SK-N-SH (cell line): ENCODE data around the gene FLOT1. TPM values are rescaled to one million over a fixed set of nuclear protein-coding genes. Genes with fewer than 3 reads are reported as not detected.

Experiments used
- CTCF ChIA-PET: fragments of 300-600, 350-600 bp; formaldehyde crosslinking; extraction: SDS; loops from one replicate; lab custom pipeline; 2021; lab: Yijun Ruan, JAX
- POLR2A ChIA-PET: fragments of 350-600 bp; sonication (Branson Sonifier 250); formaldehyde crosslinking; extraction: SDS; loops from one replicate; lab custom pipeline; 2020; ENCODE audit warnings: antibody characterized with exemption, inconsistent platforms; lab: Yijun Ruan, JAX
- DNase-seq: peaks from one replicate; pipeline ENCODE4 v3.0.0; 2012
- H2AFZ ChIP-seq: fragments of 200-600 bp; sonication (generic); 2 replicates; pipeline ENCODE4 v1.8.1; 2016; ENCODE audit warnings: antibody characterized with exemption, mild to moderate bottlenecking, low read depth
- H3F3A ChIP-seq: fragments of 200-600 bp; sonication (generic); replicated peaks from 2 replicates; pipeline ENCODE3; 2016; ENCODE audit warnings: antibody characterized with exemption, mild to moderate bottlenecking; ENCODE audit not compliant: insufficient read depth
- H3K27ac ChIP-seq, 2 experiments: fragments of 200-500 bp in 1 of 2; fragments of 200-600 bp in 1 of 2; sonication (Bioruptor generic) in 1 of 2; sonication (generic), shearing (Covaris generic) in 1 of 2; 2 replicates each; pipeline versions ENCODE4 v1.5.1 to v1.6.1; 2014 to 2016; ENCODE audit warnings: low read depth in 2 of 2, inconsistent platforms in 1 of 2, low read length in 1 of 2, mild to moderate bottlenecking in 1 of 2, mixed read lengths in 1 of 2
- H3K27me3 ChIP-seq: fragments of 200-600 bp; sonication (generic), shearing (Covaris generic); 2 replicates; pipeline ENCODE4 v1.6.1; 2016; ENCODE audit warnings: mixed run types; ENCODE audit not compliant: insufficient read depth
- H3K36me3 ChIP-seq, 2 experiments: fragments of 200-500 bp in 1 of 2; fragments of 200-600 bp in 1 of 2; sonication (Bioruptor generic) in 1 of 2; sonication (generic) in 1 of 2; replicated peaks in 1 of 2; 2 replicates each; pipeline versions ENCODE3 to v1.5.1; 2014 to 2016; ENCODE audit warnings: low read length in 1 of 2, mild to moderate bottlenecking in 1 of 2; ENCODE audit not compliant: insufficient read depth in 2 of 2, control insufficient read depth in 1 of 2
- H3K4me1 ChIP-seq, 2 experiments: fragments of 200-500 bp in 1 of 2; fragments of 200-600 bp in 1 of 2; sonication (Bioruptor generic) in 1 of 2; sonication (generic), shearing (Covaris generic) in 1 of 2; 2 replicates each; pipeline versions ENCODE4 v1.5.1 to v1.6.1; 2014 to 2016; ENCODE audit warnings: low read depth in 1 of 2, low read length in 1 of 2, mixed run types in 1 of 2; ENCODE audit not compliant: insufficient read depth in 2 of 2, control insufficient read depth in 1 of 2
- H3K4me2 ChIP-seq: fragments of 200-600 bp; sonication (generic), shearing (Covaris generic); 2 replicates; pipeline ENCODE4 v1.6.1; 2017; ENCODE audit warnings: mixed run types
- H3K4me3 ChIP-seq, 2 experiments: fragments of 200-500 bp in 1 of 2; fragments of 200-600 bp in 1 of 2; sonication (Bioruptor generic) in 1 of 2; sonication (generic), shearing (Covaris generic) in 1 of 2; 2 replicates each; pipeline versions ENCODE4 v1.5.1 to v1.8.1; 2014 to 2016; ENCODE audit warnings: low read depth in 2 of 2, inconsistent platforms in 1 of 2, low read length in 1 of 2, mild to moderate bottlenecking in 1 of 2, mixed read lengths in 1 of 2, moderate library complexity in 1 of 2
- H3K79me2 ChIP-seq: fragments of 200-600 bp; sonication (generic); 2 replicates; pipeline ENCODE4 v1.8.1; 2017; ENCODE audit warnings: mild to moderate bottlenecking; ENCODE audit not compliant: insufficient read depth
- H3K9ac ChIP-seq: fragments of 200-600 bp; sonication (generic); 2 replicates; pipeline ENCODE4 v1.6.1; 2017; ENCODE audit warnings: mixed run types
- H3K9me2 ChIP-seq: fragments of 200-600 bp; sonication (generic); 2 replicates; pipeline ENCODE4 v1.6.1; 2017; ENCODE audit warnings: mixed run types
- H3K9me3 ChIP-seq: fragments of 200-600 bp; sonication (generic); 2 replicates; pipeline ENCODE4 v1.6.1; 2017; ENCODE audit warnings: mixed run types, mild to moderate bottlenecking, moderate library complexity
- H4K20me1 ChIP-seq: fragments of 200-600 bp; sonication (generic); 2 replicates; pipeline ENCODE4 v1.6.1; 2017; ENCODE audit warnings: mild to moderate bottlenecking, mixed run types; ENCODE audit not compliant: insufficient read depth
- ELF1 ChIP-seq: IDR thresholded peaks from 2 replicates; pipeline ENCODE4 v1.4.0; 2012
- EP300 ChIP-seq, 2 experiments: IDR thresholded peaks; 2 replicates each; pipeline versions ENCODE4 v1.4.0 to v1.6.1; 2012; ENCODE audit warnings: borderline replicate concordance in 1 of 2, low read depth in 1 of 2, low read length in 1 of 2
- EZH2phosphoT487 ChIP-seq: fragments of 200-600 bp; sonication (generic); IDR thresholded peaks from 2 replicates; pipeline ENCODE4 v1.6.1; 2017; ENCODE audit warnings: low read depth, mixed run types, mild to moderate bottlenecking, antibody characterized with exemption, moderate library complexity, borderline replicate concordance
- FOXM1 ChIP-seq: IDR thresholded peaks from 2 replicates; pipeline ENCODE4 v1.4.0; 2012; ENCODE audit warnings: low read depth, mild to moderate bottlenecking
- GABPA ChIP-seq: IDR thresholded peaks from 2 replicates; pipeline ENCODE4 v1.4.0; 2012; ENCODE audit warnings: low read depth, mild to moderate bottlenecking
- IRF3 ChIP-seq: fragments of 150-350 bp; IDR thresholded peaks from 2 replicates; pipeline ENCODE4 v1.6.1; 2016; ENCODE audit warnings: mild to moderate bottlenecking, low read depth, low read length
- JUND ChIP-seq: IDR thresholded peaks from 2 replicates; pipeline ENCODE4 v1.4.0; 2012
- MXI1 ChIP-seq: IDR thresholded peaks from 2 replicates; pipeline ENCODE4 v1.6.1; 2012; ENCODE audit warnings: mild to moderate bottlenecking, low read depth, low read length, improper control_type of control experiment
- NFIC ChIP-seq: IDR thresholded peaks from 2 replicates; pipeline ENCODE4 v1.4.0; 2012; ENCODE audit warnings: borderline replicate concordance
- POLR2AphosphoS5 ChIP-seq: IDR thresholded peaks from 2 replicates; pipeline ENCODE4 v1.6.1; 2012; ENCODE audit warnings: low read depth, low read length
- RAD21 ChIP-seq: IDR thresholded peaks from 2 replicates; pipeline ENCODE4 v1.6.1; 2012; ENCODE audit warnings: mild to moderate bottlenecking, low read length
- SIN3A ChIP-seq: IDR thresholded peaks from 2 replicates; pipeline ENCODE4 v1.6.1; 2012; ENCODE audit warnings: low read depth, mild to moderate bottlenecking, low read length, moderate library complexity, borderline replicate concordance
- SMC3 ChIP-seq: IDR thresholded peaks from 2 replicates; pipeline ENCODE4 v1.6.1; 2012; ENCODE audit warnings: low read depth, low read length, improper control_type of control experiment
- TAF1 ChIP-seq: IDR thresholded peaks from 2 replicates; pipeline ENCODE4 v1.6.1; 2012; ENCODE audit warnings: low read depth, mild to moderate bottlenecking, low read length, moderate library complexity, borderline replicate concordance
- TCF12 ChIP-seq: IDR thresholded peaks from 2 replicates; pipeline ENCODE4 v1.4.0; 2012
- TEAD4 ChIP-seq: IDR thresholded peaks from 2 replicates; pipeline ENCODE4 v1.4.0; 2012; ENCODE audit warnings: mild to moderate bottlenecking, borderline replicate concordance; ENCODE audit not compliant: insufficient read depth
- YY1 ChIP-seq: IDR thresholded peaks from 2 replicates; pipeline ENCODE4 v1.4.0; 2012; ENCODE audit warnings: low read depth, mild to moderate bottlenecking
- WGBS: methylation state at CpG from one replicate; pipeline ENCODE4 v1.1.6; 2017; ENCODE audit warnings: low lambda C conversion rate; 5-methylcytosine and 5-hydroxymethylcytosine counted together
- polyA plus RNA-seq, 3 experiments: library from polyadenylated mRNA; depleted of rRNA; stranded (reverse); fragments of >200 nt; gene quantifications; 2 replicates each; pipeline ENCODE4 v1.2.3, GENCODE V29; 2012
- TF ChIP-seq, protein P1 (sequence below): IDR thresholded peaks from 2 replicates; pipeline ENCODE4 v1.6.1; 2012; ENCODE audit warnings: mild to moderate bottlenecking, low read depth, low read length, moderate library complexity
- TF ChIP-seq, protein P2 (sequence below): IDR thresholded peaks from 2 replicates; pipeline ENCODE4; 2012
- TF ChIP-seq, protein P3 (sequence below): fragments of 200-600 bp; sonication (generic); IDR thresholded peaks from 2 replicates; pipeline ENCODE4 v1.6.1; 2017; ENCODE audit warnings: antibody characterized with exemption, mild to moderate bottlenecking, moderate library complexity

Gene FLOT1
- polyA plus RNA-seq, 1 of the 3 experiments (the other 2 are of a cell fraction) = 462 TPM

- H3K4me1 ChIP-seq = peaks cover 7 to 10% of the 10 kb centered on the region in 2 experiments; a peak in 2 of 4 replicates
- H3K4me2 ChIP-seq = no peak overlapping the region
- TF ChIP-seq ELF1 (no peak), RAD21 (no peak), TCF12 (no peak)
- TF ChIP-seq, protein P1, sequence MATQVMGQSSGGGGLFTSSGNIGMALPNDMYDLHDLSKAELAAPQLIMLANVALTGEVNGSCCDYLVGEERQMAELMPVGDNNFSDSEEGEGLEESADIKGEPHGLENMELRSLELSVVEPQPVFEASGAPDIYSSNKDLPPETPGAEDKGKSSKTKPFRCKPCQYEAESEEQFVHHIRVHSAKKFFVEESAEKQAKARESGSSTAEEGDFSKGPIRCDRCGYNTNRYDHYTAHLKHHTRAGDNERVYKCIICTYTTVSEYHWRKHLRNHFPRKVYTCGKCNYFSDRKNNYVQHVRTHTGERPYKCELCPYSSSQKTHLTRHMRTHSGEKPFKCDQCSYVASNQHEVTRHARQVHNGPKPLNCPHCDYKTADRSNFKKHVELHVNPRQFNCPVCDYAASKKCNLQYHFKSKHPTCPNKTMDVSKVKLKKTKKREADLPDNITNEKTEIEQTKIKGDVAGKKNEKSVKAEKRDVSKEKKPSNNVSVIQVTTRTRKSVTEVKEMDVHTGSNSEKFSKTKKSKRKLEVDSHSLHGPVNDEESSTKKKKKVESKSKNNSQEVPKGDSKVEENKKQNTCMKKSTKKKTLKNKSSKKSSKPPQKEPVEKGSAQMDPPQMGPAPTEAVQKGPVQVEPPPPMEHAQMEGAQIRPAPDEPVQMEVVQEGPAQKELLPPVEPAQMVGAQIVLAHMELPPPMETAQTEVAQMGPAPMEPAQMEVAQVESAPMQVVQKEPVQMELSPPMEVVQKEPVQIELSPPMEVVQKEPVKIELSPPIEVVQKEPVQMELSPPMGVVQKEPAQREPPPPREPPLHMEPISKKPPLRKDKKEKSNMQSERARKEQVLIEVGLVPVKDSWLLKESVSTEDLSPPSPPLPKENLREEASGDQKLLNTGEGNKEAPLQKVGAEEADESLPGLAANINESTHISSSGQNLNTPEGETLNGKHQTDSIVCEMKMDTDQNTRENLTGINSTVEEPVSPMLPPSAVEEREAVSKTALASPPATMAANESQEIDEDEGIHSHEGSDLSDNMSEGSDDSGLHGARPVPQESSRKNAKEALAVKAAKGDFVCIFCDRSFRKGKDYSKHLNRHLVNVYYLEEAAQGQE = no peak
- CTCF ChIA-PET = interaction anchor here (0.9 to 42.4 kb wide), 4 partner anchors 8 to 27 kb away, joined by 3 to 838 read pairs (median 6); partner anchors contain the start of genes DHX16, NRM, PPP1R18 and TUBB
- H3K4me3 ChIP-seq = no peak overlapping the region
- no peaks in the 10 kb centered on the region for H3K9me2 ChIP-seq
- H3K27me3 ChIP-seq = no peaks in the 10 kb centered on the region
- H2AFZ ChIP-seq = no peak overlapping the region
- peaks cover 19% of the 10 kb centered on the region for H3K79me2 ChIP-seq
- H3K9ac ChIP-seq = no peak overlapping the region
- no peaks in the 10 kb centered on the region for H4K20me1 ChIP-seq
- peaks cover 10% of the 10 kb centered on the region for H3F3A ChIP-seq
- peaks cover 29 to 36% of the 10 kb centered on the region in 2 experiments for H3K36me3 ChIP-seq
- POLR2A ChIA-PET = no interaction called here
- DNase-seq = no peak
- no peak overlapping the region for H3K27ac ChIP-seq
- no peaks in the 10 kb centered on the region; the same call in 1 of the 2 replicates for H3K9me3 ChIP-seq
- 94% methylated on average over 7 of the region's 7 CpGs for WGBS
These were observed 30.0 kb downstream of the FLOT1 start for GRCh38 chr6:30712441-30712945.

- 92% methylated on average over 1 of the region's 1 CpG for WGBS
- ChIA-PET POLR2A (no interaction called here), CTCF (interaction anchor here (0.9 to 42.4 kb wide), 3 partner anchors 9 to 26 kb away, joined by 3 to 838 read pairs (median 8); partner anchors contain the start of genes DHX16, NRM, PPP1R18 and TUBB)
- Histone ChIP-seq H3K79me2 (peaks cover 19% of the 10 kb centered on the region), H3K27ac (no peak overlapping the region), H3K27me3 (no peaks in the 10 kb centered on the region), H3K4me2 (no peak overlapping the region), H3F3A (peaks cover 10% of the 10 kb centered on the region), H3K9me3 (no peaks in the 10 kb centered on the region; the same call in 1 of the 2 replicates), H3K4me1 (peaks cover 7 to 10% of the 10 kb centered on the region in 2 experiments; a peak in 2 of 4 replicates), H4K20me1 (no peaks in the 10 kb centered on the region), H3K9ac (no peak overlapping the region), H3K9me2 (no peaks in the 10 kb centered on the region), H3K4me3 (no peak overlapping the region), H3K36me3 (peaks cover 31 to 37% of the 10 kb centered on the region in 2 experiments), H2AFZ (no peak overlapping the region)
- DNase-seq = no peak
- TF ChIP-seq EZH2phosphoT487 = no peak
- TF ChIP-seq MXI1 = no peak
- no peak for TF ChIP-seq SMC3
- TF ChIP-seq, protein P2, sequence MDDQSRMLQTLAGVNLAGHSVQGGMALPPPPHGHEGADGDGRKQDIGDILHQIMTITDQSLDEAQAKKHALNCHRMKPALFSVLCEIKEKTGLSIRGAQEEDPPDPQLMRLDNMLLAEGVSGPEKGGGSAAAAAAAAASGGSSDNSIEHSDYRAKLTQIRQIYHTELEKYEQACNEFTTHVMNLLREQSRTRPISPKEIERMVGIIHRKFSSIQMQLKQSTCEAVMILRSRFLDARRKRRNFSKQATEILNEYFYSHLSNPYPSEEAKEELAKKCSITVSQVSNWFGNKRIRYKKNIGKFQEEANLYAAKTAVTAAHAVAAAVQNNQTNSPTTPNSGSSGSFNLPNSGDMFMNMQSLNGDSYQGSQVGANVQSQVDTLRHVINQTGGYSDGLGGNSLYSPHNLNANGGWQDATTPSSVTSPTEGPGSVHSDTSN = no peak
- TF ChIP-seq GABPA = no peak
- TF ChIP-seq RAD21 = no peak
- TF ChIP-seq TEAD4 = no peak
- TF ChIP-seq IRF3 = no peak
- no peak for TF ChIP-seq FOXM1
- TF ChIP-seq NFIC = no peak
- TF ChIP-seq TAF1 = no peak
- TF ChIP-seq, protein P3, sequence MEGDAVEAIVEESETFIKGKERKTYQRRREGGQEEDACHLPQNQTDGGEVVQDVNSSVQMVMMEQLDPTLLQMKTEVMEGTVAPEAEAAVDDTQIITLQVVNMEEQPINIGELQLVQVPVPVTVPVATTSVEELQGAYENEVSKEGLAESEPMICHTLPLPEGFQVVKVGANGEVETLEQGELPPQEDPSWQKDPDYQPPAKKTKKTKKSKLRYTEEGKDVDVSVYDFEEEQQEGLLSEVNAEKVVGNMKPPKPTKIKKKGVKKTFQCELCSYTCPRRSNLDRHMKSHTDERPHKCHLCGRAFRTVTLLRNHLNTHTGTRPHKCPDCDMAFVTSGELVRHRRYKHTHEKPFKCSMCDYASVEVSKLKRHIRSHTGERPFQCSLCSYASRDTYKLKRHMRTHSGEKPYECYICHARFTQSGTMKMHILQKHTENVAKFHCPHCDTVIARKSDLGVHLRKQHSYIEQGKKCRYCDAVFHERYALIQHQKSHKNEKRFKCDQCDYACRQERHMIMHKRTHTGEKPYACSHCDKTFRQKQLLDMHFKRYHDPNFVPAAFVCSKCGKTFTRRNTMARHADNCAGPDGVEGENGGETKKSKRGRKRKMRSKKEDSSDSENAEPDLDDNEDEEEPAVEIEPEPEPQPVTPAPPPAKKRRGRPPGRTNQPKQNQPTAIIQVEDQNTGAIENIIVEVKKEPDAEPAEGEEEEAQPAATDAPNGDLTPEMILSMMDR = no peak
- no peak for TF ChIP-seq SIN3A
- no peak for TF ChIP-seq POLR2AphosphoS5
- no peak for TF ChIP-seq YY1
- no peak for TF ChIP-seq ELF1
- TF ChIP-seq EP300 (IDR thresholded peaks at IDR 0.05; ENCODE audit: borderline replicate concordance in 1 of 2, low read depth in 1 of 2, low read length in 1 of 2) = no peak
- TF ChIP-seq JUND = no peak
These were observed 30.6 kb downstream of the FLOT1 start for GRCh38 chr6:30711758-30712380.
